ENCODE measurements around the gene ALDH7A1. TPM values are rescaled to one million over a fixed set of nuclear protein-coding genes. Genes with fewer than 3 reads are reported as not detected.

The ALDH7A1 gene
- total RNA-seq, 1 donor from 2014 or later, result 44.2 TPM

DNA sequence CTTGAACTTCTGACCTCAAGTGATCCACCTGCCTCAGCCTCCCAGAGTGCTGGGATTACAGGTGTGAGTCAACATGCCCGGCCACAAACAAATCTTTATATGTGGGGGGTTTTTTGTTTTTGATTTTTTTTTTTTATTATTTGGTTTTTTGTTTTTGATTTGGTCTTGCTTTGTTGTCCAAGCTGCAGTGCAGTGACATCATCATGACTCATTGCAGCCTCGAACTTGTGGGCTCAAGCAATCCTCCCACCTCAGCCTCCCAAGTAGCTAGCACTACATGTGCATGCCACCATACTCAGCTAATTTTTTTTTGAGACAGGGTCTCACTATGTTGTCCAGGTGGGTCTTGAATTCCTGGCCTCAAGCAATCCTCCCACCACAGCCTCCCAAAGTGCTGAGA lies 42.4 kb downstream of the ALDH7A1 start:
- H3K36me3 ChIP-seq (ENCODE audit: control insufficient read depth, insufficient read depth, low read length), result peaks cover 32% of the 10 kb centered on the region
- DNase-seq (ENCODE audit: low read depth) (no peak), FAIRE-seq (no peak)
- H3K4me3 ChIP-seq (ENCODE audit: low read depth, low read length), result no peak overlapping the region
- H3K27me3 ChIP-seq (ENCODE audit: control insufficient read depth, insufficient read depth, low read length), result no peaks in the 10 kb centered on the region
- TF ChIP-seq, protein P1, sequence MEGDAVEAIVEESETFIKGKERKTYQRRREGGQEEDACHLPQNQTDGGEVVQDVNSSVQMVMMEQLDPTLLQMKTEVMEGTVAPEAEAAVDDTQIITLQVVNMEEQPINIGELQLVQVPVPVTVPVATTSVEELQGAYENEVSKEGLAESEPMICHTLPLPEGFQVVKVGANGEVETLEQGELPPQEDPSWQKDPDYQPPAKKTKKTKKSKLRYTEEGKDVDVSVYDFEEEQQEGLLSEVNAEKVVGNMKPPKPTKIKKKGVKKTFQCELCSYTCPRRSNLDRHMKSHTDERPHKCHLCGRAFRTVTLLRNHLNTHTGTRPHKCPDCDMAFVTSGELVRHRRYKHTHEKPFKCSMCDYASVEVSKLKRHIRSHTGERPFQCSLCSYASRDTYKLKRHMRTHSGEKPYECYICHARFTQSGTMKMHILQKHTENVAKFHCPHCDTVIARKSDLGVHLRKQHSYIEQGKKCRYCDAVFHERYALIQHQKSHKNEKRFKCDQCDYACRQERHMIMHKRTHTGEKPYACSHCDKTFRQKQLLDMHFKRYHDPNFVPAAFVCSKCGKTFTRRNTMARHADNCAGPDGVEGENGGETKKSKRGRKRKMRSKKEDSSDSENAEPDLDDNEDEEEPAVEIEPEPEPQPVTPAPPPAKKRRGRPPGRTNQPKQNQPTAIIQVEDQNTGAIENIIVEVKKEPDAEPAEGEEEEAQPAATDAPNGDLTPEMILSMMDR (IDR thresholded peaks at IDR 0.05; ENCODE audit: insufficient read depth, low read length, severe bottlenecking), result no peak

DNA sequence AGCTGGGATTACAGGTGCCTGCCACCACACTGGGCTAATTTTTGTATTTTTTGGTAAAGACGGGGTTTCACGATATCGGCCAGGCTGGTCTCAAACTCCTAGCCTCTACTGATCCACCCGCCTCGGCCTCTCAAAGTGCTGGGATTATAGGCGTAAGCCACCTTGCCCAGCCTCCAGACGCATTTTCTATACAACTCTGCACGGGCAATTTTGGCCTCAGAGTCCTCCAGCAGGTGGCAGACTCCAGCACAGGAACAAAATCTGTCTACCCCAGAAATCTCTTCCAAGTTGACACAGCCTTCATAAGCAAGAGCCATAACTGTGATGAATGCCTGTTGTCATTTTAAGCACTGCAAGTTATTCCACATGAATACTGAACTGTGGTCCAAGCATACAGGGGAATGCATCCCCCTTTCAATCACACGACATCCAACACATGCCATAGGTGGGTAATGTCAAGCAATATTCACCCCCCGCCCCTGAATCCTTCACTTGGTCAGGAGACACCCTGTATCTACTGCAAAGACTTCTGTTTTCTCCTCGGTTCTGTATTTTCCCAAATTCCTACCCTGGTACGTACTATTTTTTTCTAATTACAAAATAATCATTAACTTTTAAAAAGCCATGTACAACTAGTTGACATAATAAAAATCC lies 50.8 kb downstream of the ALDH7A1 start:
- TF ChIP-seq, protein P1 (IDR thresholded peaks at IDR 0.05; ENCODE audit: insufficient read depth, low read length, severe bottlenecking), result peak; percentile 66
- DNase-seq (ENCODE audit: low read depth) (peak; percentile 41), FAIRE-seq (no peak)
- peaks cover 17% of the 10 kb centered on the region for H3K36me3 ChIP-seq (ENCODE audit: control insufficient read depth, insufficient read depth, low read length)
- no peak overlapping the region for H3K4me3 ChIP-seq (ENCODE audit: low read depth, low read length)
- no peaks in the 10 kb centered on the region for H3K27me3 ChIP-seq (ENCODE audit: control insufficient read depth, insufficient read depth, low read length)

DNA sequence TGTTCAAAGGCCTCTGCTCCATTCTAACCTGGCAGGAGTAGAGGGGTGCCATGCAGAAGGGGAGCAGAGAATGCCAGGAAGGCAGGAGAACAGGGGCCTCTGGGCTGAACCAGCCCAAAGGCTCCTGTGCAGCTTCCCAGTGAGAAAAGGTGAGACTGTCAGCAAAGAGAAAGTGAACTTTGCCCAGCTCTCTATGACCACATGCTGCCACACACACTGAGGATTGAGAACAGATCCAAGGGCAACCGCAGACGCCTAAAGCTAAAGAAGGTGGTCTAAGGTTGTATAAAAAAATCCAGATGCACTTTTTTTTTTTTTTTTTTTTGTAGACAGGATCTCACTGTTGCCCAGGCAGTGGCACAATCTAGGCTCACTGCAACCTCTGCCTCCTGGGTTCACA lies 51.4 kb downstream of the ALDH7A1 start:
- no peak for DNase-seq (ENCODE audit: low read depth)
- H3K4me3 ChIP-seq (ENCODE audit: low read depth, low read length), result no peak overlapping the region
- H3K27me3 ChIP-seq (ENCODE audit: control insufficient read depth, insufficient read depth, low read length), result no peaks in the 10 kb centered on the region
- peaks cover 14% of the 10 kb centered on the region for H3K36me3 ChIP-seq (ENCODE audit: control insufficient read depth, insufficient read depth, low read length)
- TF ChIP-seq, protein P1 (IDR thresholded peaks at IDR 0.05; ENCODE audit: insufficient read depth, low read length, severe bottlenecking), result no peak
- FAIRE-seq, result no peak

DNA sequence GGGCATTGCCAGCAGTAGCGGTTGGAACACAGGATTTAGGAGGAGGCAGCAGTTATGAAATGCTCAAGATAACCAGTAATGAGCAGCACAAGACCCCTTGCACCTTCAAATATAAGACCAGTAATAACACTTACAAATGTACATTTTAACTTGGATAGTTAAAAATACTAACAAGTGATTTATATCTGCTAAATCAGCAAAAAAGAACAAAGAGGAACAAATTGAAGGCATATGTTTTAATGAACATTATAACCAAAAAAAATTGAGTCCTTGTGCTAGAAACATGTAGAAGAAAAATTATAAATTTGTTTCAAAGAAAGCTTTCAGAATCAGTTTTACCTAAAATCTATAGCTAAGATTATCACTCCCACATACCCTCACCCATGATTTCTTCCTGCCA lies 52.0 kb downstream of the ALDH7A1 start:
- no peak for DNase-seq (ENCODE audit: low read depth)
- H3K36me3 ChIP-seq (ENCODE audit: control insufficient read depth, insufficient read depth, low read length), result peaks cover 10% of the 10 kb centered on the region
- no peak for FAIRE-seq
- H3K27me3 ChIP-seq (ENCODE audit: control insufficient read depth, insufficient read depth, low read length), result no peaks in the 10 kb centered on the region
- TF ChIP-seq, protein P1 (IDR thresholded peaks at IDR 0.05; ENCODE audit: insufficient read depth, low read length, severe bottlenecking), result no peak
- H3K4me3 ChIP-seq (ENCODE audit: low read depth, low read length), result no peak overlapping the region

DNA sequence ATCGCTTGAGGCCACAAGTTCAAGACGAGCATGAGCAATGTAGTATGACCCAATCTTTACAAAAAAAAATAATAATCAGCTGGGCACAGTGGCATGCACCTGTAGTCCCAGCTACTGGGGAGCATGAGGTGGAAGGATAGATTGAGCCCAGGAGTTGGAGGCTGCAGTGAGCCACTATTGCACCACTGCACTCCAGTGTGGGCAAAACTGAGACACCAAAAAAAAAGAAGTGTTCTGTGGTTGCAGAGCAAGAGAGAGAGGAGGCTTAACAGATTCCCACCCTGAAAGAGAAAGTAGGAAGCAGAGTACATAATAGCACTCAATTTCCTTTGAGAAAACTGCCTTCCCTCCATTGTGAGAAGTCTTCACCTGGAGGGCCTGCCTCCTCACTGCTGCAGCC lies 52.6 kb downstream of the ALDH7A1 start:
- TF ChIP-seq, protein P1 (IDR thresholded peaks at IDR 0.05; ENCODE audit: insufficient read depth, low read length, severe bottlenecking), result no peak
- no peak for DNase-seq (ENCODE audit: low read depth)
- H3K27me3 ChIP-seq (ENCODE audit: control insufficient read depth, insufficient read depth, low read length), result no peaks in the 10 kb centered on the region
- H3K36me3 ChIP-seq (ENCODE audit: control insufficient read depth, insufficient read depth, low read length), result peaks cover 10% of the 10 kb centered on the region
- no peak overlapping the region for H3K4me3 ChIP-seq (ENCODE audit: low read depth, low read length)
- no peak for FAIRE-seq

DNA sequence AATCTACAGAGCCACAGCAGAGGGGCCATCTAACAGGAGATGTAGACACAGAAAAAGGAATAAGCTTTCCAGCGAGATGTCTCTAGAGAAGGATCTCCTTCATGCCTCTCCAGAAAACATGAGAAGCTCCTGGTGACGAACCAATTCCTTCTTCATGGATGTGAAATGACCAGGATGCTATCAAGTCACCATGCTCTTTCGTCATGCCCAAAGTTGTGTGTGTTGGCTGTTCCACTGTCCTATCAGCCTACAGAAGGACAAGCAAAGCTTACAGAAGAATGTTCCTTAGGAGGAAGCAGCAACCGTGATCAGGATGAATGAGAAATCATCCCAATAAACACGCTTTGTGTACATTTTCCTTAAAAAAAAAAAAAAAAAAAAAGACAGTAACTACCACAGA lies 54.4 kb downstream of the ALDH7A1 start:
- Histone ChIP-seq H3K27me3 (ENCODE audit: control insufficient read depth, insufficient read depth, low read length) (no peaks in the 10 kb centered on the region), H3K36me3 (ENCODE audit: control insufficient read depth, insufficient read depth, low read length) (peaks cover 1% of the 10 kb centered on the region), H3K4me3 (ENCODE audit: low read depth, low read length) (no peak overlapping the region)
- DNase-seq (ENCODE audit: low read depth) (no peak), FAIRE-seq (no peak)
- TF ChIP-seq, protein P1 (IDR thresholded peaks at IDR 0.05; ENCODE audit: insufficient read depth, low read length, severe bottlenecking), result no peak

Data from bronchial epithelial cell (primary cell).